OCI-LY7 (cell line): ENCODE measurements around the gene IRAK3.

Source experiments
- CTCF ChIP-seq: fragments of 200-600 bp; sonication (generic); conservative IDR thresholded peaks from 2 replicates; pipeline ENCODE4 v1.5.1; 2014; ENCODE audit warnings: mild to moderate bottlenecking, antibody characterized with exemption, low read length, moderate library complexity, mixed read lengths
- EZH2phosphoT487 ChIP-seq: fragments of 200-600 bp; sonication (generic); IDR thresholded peaks from 2 replicates; pipeline ENCODE4 v1.6.1; 2018; ENCODE audit warnings: low read depth, borderline replicate concordance, mild to moderate bottlenecking, mixed run types, antibody characterized with exemption, low read length, moderate library complexity, mixed read lengths

- TF ChIP-seq CTCF (no peak), EZH2phosphoT487 (no peak)
Measured at GRCh38 chr12:66163289-66163688, 25.7 kb upstream of the IRAK3 start.
